Hepatocyte (in vitro differentiated cells): ENCODE measurements around the gene MPIG6B. TPM values are rescaled to one million over a fixed set of nuclear protein-coding genes. Genes with fewer than 3 reads are reported as not detected.

Experiments used
- DNase-seq: peaks from one replicate; pipeline ENCODE4 v3.0.0-alpha.2; 2016; ENCODE audit warnings: low spot score
- H2AFZ ChIP-seq: fragments of 200-600 bp; sonication (generic); 2 replicates; pipeline ENCODE4 v1.6.0; 2016; ENCODE audit warnings: antibody characterized with exemption, mild to moderate bottlenecking
- H3K27ac ChIP-seq: fragments of 200-600 bp; sonication (generic); 2 replicates; pipeline ENCODE4 v1.5.1; 2016; ENCODE audit warnings: mild to moderate bottlenecking
- H3K27me3 ChIP-seq: fragments of 200-600 bp; sonication (generic); 2 replicates; pipeline ENCODE4 v1.6.1; 2016
- H3K36me3 ChIP-seq: fragments of 200-600 bp; sonication (generic); replicated peaks from 2 replicates; pipeline ENCODE4 v1.5.1; 2016; ENCODE audit warnings: low read depth; ENCODE audit not compliant: insufficient read depth
- H3K4me1 ChIP-seq: fragments of 200-600 bp; sonication (generic); 2 replicates; pipeline ENCODE4 v1.5.1; 2016; ENCODE audit warnings: mild to moderate bottlenecking, moderate library complexity; ENCODE audit not compliant: insufficient read depth
- H3K4me2 ChIP-seq: fragments of 200-600 bp; sonication (generic); 2 replicates; pipeline ENCODE4 v1.6.0; 2016
- H3K4me3 ChIP-seq: fragments of 200-600 bp; sonication (generic); 2 replicates; pipeline ENCODE4 v1.5.1; 2016; ENCODE audit warnings: mild to moderate bottlenecking
- H3K79me2 ChIP-seq: fragments of 200-600 bp; sonication (generic); 2 replicates; pipeline ENCODE4 v1.6.0; 2017; ENCODE audit warnings: mild to moderate bottlenecking
- H3K9me2 ChIP-seq: fragments of 200-600 bp; sonication (generic); replicated peaks from 2 replicates; pipeline ENCODE4 v1.6.0; 2017; ENCODE audit warnings: mild to moderate bottlenecking; ENCODE audit not compliant: insufficient read depth
- H3K9me3 ChIP-seq: fragments of 200-600 bp; sonication (generic); 2 replicates; pipeline ENCODE4 v1.5.1; 2016; ENCODE audit warnings: low read depth, mild to moderate bottlenecking
- H4K20me1 ChIP-seq: fragments of 200-600 bp; sonication (generic); 2 replicates; pipeline ENCODE4 v1.6.0; 2016; ENCODE audit warnings: mild to moderate bottlenecking; ENCODE audit not compliant: insufficient read depth, poor library complexity, severe bottlenecking
- CTCF ChIP-seq: fragments of 200-600 bp; sonication (generic); IDR thresholded peaks from 2 replicates; pipeline ENCODE4 v1.5.1; 2016; ENCODE audit warnings: antibody characterized with exemption, mild to moderate bottlenecking; ENCODE audit not compliant: poor library complexity
- EZH2 ChIP-seq: fragments of 200-600 bp; sonication (generic); IDR thresholded peaks from 2 replicates; pipeline ENCODE4 v1.6.1; 2016; ENCODE audit warnings: antibody characterized with exemption, mild to moderate bottlenecking, borderline replicate concordance
- EZH2phosphoT487 ChIP-seq: fragments of 200-600 bp; sonication (generic); IDR thresholded peaks from one replicate; pipeline ENCODE4 v1.6.1; 2018; ENCODE audit warnings: antibody characterized with exemption, mild to moderate bottlenecking, low read depth, moderate library complexity; ENCODE audit not compliant: unreplicated experiment, severe bottlenecking
- WGBS: methylation state at CpG from one replicate; pipeline ENCODE4 v1.1.6; 2016; ENCODE audit warnings: low lambda C conversion rate; ENCODE audit errors: missing lambda C conversion rate; 5-methylcytosine and 5-hydroxymethylcytosine counted together
- polyA plus RNA-seq: library from polyadenylated mRNA; unstranded; fragments of >200 nt; fragmentation: Nextera tagmentation; extraction: Ambion mirVana; gene quantifications from 2 replicates; pipeline ENCODE4 v1.2.1, GENCODE V29; 2016
- total RNA-seq: library from RNA; depleted of rRNA; stranded (reverse); fragments of >200 nt; gene quantifications from 2 replicates; pipeline ENCODE4 v1.2.3, GENCODE V29; 2014

MPIG6B gene
- total and polyA plus RNA-seq, 2 experiments from 2014 or later, result not detected

DNA sequence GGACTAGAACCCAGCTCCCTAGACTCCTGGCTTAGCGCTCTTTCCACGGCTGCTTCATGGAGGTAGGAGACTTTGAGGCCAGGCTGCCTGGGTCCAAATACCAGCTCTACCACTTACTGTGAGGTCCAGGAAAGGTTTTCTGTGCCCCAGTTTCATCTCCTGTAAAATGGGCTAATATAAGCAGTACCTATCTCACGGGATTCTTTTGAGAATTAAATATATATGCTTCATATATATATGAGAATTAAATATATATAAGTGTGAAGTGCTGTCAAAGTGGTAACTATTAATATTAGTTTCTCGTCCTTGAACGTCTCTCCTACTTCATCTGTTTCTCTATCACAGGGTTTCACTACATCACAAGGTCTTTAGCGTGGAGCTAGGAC lies 32.1 kb upstream of the MPIG6B start:
- H3K9me2 ChIP-seq, result no peaks in the 10 kb centered on the region
- no peaks in the 10 kb centered on the region for H4K20me1 ChIP-seq
- TF ChIP-seq EZH2 (no peak), CTCF (no peak), EZH2phosphoT487 (no peak)
- WGBS, result 89% methylated on average over 6 of the region's 6 CpGs
- DNase-seq, result no peak
- no peaks in the 10 kb centered on the region for H3K79me2 ChIP-seq
- H3K4me1 ChIP-seq, result peaks cover 6% of the 10 kb centered on the region
- peak overlapping the region; percentile 94 for H3K27ac ChIP-seq
- H3K4me3 ChIP-seq, result no peak overlapping the region
- H3K4me2 ChIP-seq, result peak overlapping the region; percentile 61
- H3K27me3 ChIP-seq, result no peaks in the 10 kb centered on the region
- H3K36me3 ChIP-seq, result no peaks in the 10 kb centered on the region
- no peaks in the 10 kb centered on the region for H3K9me3 ChIP-seq
- no peak overlapping the region for H2AFZ ChIP-seq

DNA sequence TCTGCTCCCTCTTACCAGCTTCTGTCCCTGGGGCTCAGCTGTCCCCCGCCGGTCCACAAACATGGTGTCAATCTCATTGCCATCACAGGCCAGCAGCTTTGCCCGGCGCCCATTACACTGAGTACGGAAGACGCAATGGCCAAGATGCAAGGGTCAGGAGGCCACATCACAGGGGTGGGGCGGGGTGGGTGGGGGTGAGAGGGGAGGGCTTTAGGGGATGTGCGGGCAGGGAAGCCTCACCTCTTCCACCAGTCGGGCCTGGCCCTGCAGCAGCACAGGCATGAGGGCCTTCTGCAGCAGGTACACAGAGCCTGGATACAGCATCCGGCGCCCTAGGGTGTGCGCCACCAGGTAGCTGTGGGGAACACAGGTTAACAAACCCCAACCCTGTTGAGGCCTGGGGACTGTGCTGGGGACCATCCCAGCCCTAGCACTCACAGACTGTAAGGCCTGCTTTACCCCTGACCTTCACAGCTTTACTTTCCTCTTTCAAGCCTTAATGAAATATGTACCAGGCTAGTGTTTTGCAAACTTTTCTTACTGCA lies 31.5 kb upstream of the MPIG6B start:
- no peaks in the 10 kb centered on the region for H3K36me3 ChIP-seq

DNA sequence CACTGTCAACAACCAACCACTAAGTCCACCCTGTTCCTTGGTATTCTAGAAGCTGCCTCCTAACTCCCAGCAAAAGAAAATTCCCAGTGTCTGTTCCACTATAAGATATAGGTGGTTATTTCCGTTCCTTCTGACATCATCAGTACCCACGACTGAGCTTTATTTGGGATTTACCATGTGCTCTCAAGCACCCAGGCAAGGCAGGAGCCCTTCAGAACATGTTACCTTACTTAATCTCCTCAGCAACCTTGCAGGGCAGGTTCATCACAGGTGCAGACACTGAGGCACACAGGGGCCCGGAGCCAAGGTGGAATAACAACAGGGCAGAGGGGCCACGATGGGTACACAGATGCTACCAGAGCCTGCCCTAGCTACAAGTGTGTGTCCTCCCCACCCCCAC lies 30.8 kb upstream of the MPIG6B start:
- H3K36me3 ChIP-seq, result no peaks in the 10 kb centered on the region

More for the DNA sequence above, 31.5 kb upstream of the MPIG6B start:
- H3K9me2 ChIP-seq, result no peaks in the 10 kb centered on the region
- no peaks in the 10 kb centered on the region for H3K79me2 ChIP-seq
- TF ChIP-seq EZH2, result no peak
- TF ChIP-seq CTCF, result no peak
- TF ChIP-seq EZH2phosphoT487, result no peak
- no peaks in the 10 kb centered on the region for H4K20me1 ChIP-seq
- no peak overlapping the region for H3K4me3 ChIP-seq
- H3K27me3 ChIP-seq, result no peaks in the 10 kb centered on the region
- H3K4me2 ChIP-seq, result no peak overlapping the region
- no peaks in the 10 kb centered on the region for H3K9me3 ChIP-seq
- DNase-seq, result no peak
- peak overlapping the region; percentile 94 for H3K27ac ChIP-seq
- WGBS, result 96% methylated on average over 7 of the region's 12 CpGs
- H2AFZ ChIP-seq, result no peak overlapping the region
- H3K4me1 ChIP-seq, result peaks cover 6% of the 10 kb centered on the region

More for the DNA sequence above, 30.8 kb upstream of the MPIG6B start:
- Histone ChIP-seq H3K9me2 (no peaks in the 10 kb centered on the region), H3K4me2 (no peak overlapping the region), H2AFZ (no peak overlapping the region), H3K27ac (no peak overlapping the region), H4K20me1 (no peaks in the 10 kb centered on the region), H3K27me3 (no peaks in the 10 kb centered on the region), H3K79me2 (peaks cover 6% of the 10 kb centered on the region), H3K4me3 (no peak overlapping the region), H3K4me1 (peaks cover 6% of the 10 kb centered on the region), H3K9me3 (no peaks in the 10 kb centered on the region)
- DNase-seq, result no peak
- TF ChIP-seq EZH2 (no peak), CTCF (no peak), EZH2phosphoT487 (no peak)
- 90% methylated on average over 4 of the region's 4 CpGs for WGBS
